HepG2 (cell line): ENCODE measurements around the gene WNT3A. TPM values are rescaled to one million over a fixed set of nuclear protein-coding genes. Genes with fewer than 3 reads are reported as not detected.
"Not testable (repeated sequence)": the region's sequence is repeated elsewhere in the genome, so short reads cannot be mapped to it uniquely, and the experiment has no call there.

Experiments used
- ATAC-seq: fragments of 200-7000 bp; cut with Tn5 transposase; 3 replicates; pipeline ENCODE4 v1.9.1; 2020; ENCODE audit warnings: mild to moderate bottlenecking, moderate library complexity
- BruUV-seq: library from RNA; stranded (reverse); fragments of 400-500 nt; replicated peaks from 2 replicates; lab custom pipeline; 2021; lab: Mats Ljungman, UMichigan
- CTCF ChIA-PET: fragments of 300-600 bp; formaldehyde crosslinking; extraction: SDS; loops from one replicate; lab custom pipeline; 2021; ENCODE audit warnings: low total read pairs, inconsistent platforms, low intra/inter-chr PET ratio; lab: Yijun Ruan, JAX
- POLR2A ChIA-PET: fragments of 350-600 bp; sonication (Branson Sonifier 250); formaldehyde crosslinking; loops from one replicate; lab custom pipeline; 2020; ENCODE audit warnings: antibody characterized with exemption, inconsistent platforms; lab: Yijun Ruan, JAX
- DNase-seq: peaks from one replicate; pipeline ENCODE4 v3.0.0-alpha.2; 2015; ENCODE audit warnings: low spot score
- FAIRE-seq: peaks from 3 replicates; lab custom pipeline; 2011; peaks lifted over from hg19 to GRCh38; lab: Jason Lieb, UNC
- H2AFZ ChIP-seq: one replicate; pipeline ENCODE4 v1.6.1; 2011; ENCODE audit warnings: low read length, inconsistent platforms
- H3K27ac ChIP-seq: fragments of 300-600 bp; 3 replicates; pipeline ENCODE4 v1.8.0; 2011; ENCODE audit warnings: mixed run types, mild to moderate bottlenecking, mixed read lengths, low read length, inconsistent platforms; ENCODE audit not compliant: insufficient read depth; ENCODE audit errors: extremely low read length
- H3K27me3 ChIP-seq, 2 experiments: fragments of 200-600 bp in 1 of 2; 2 replicates in 1 of 2; 3 replicates in 1 of 2; pipeline versions ENCODE4 v1.6.0 to v1.8.0; 2011; ENCODE audit warnings: low read length in 2 of 2, mild to moderate bottlenecking in 2 of 2, moderate library complexity in 2 of 2, inconsistent platforms in 1 of 2; ENCODE audit not compliant: insufficient read depth in 2 of 2, control insufficient read depth in 1 of 2
- H3K36me3 ChIP-seq, 2 experiments: fragments of 200-600 bp in 1 of 2; replicated peaks in 1 of 2; 2 replicates in 1 of 2; 3 replicates in 1 of 2; pipeline versions ENCODE4 v1.5.1 to v1.8.0; 2011; ENCODE audit warnings: low read length in 2 of 2, inconsistent platforms in 1 of 2; ENCODE audit not compliant: insufficient read depth in 2 of 2, control insufficient read depth in 1 of 2
- H3K4me1 ChIP-seq: 2 replicates; pipeline ENCODE4 v1.5.1; 2012; ENCODE audit warnings: low read length, inconsistent platforms; ENCODE audit not compliant: insufficient read depth
- H3K4me2 ChIP-seq: 2 replicates; pipeline ENCODE4 v1.6.0; 2011; ENCODE audit warnings: low read depth, low read length, inconsistent platforms
- H3K4me3 ChIP-seq, 3 experiments: fragments of 200-600 bp in 1 of 3; sonication (generic), shearing (Covaris generic) in 1 of 3; replicated peaks in 1 of 3; 2 replicates each; pipeline ENCODE4 v1.5.1; 2011 to 2016; ENCODE audit warnings: low read length in 3 of 3, inconsistent platforms in 2 of 3, low read depth in 2 of 3, mild to moderate bottlenecking in 2 of 3, control low read depth in 1 of 3, mixed read lengths in 1 of 3; ENCODE audit not compliant: insufficient read depth in 1 of 3
- H3K79me2 ChIP-seq: one replicate; pipeline ENCODE4 v1.6.1; 2011; ENCODE audit warnings: low read length, inconsistent platforms; ENCODE audit not compliant: insufficient read depth
- H3K9ac ChIP-seq: 2 replicates; pipeline ENCODE4 v1.6.0; 2011; ENCODE audit warnings: mild to moderate bottlenecking, low read depth, low read length, inconsistent platforms; ENCODE audit not compliant: insufficient read depth
- H3K9me3 ChIP-seq: 2 replicates; pipeline ENCODE4 v1.5.1; 2012; ENCODE audit warnings: mild to moderate bottlenecking, low read length
- H4K20me1 ChIP-seq: 2 replicates; pipeline ENCODE4 v1.6.0; 2011; ENCODE audit warnings: inconsistent platforms, mild to moderate bottlenecking, low read length, moderate library complexity; ENCODE audit not compliant: insufficient read depth
- POLR2AphosphoS5 ChIP-seq: IDR thresholded peaks from 2 replicates; pipeline ENCODE4 v1.6.1; 2012; ENCODE audit warnings: low read depth, low read length
- RFXAP ChIP-seq: sonication (generic); formaldehyde crosslinking; IDR thresholded peaks from 2 replicates; pipeline ENCODE4 v1.4.0; 2020; ENCODE audit warnings: missing genetic modification reagents, borderline replicate concordance
- ZEB1 ChIP-seq: IDR thresholded peaks from 2 replicates; pipeline ENCODE4 v1.6.1; 2012; ENCODE audit warnings: mild to moderate bottlenecking, low read depth, inconsistent platforms; ENCODE audit not compliant: insufficient replicate concordance
- ZNF124 ChIP-seq: sonication (generic); formaldehyde crosslinking; IDR thresholded peaks from 2 replicates; pipeline ENCODE4 v1.4.0; 2020; ENCODE audit warnings: missing genetic modification reagents
- ZNF251 ChIP-seq: sonication (generic); formaldehyde crosslinking; IDR thresholded peaks from 2 replicates; pipeline ENCODE4 v1.9.0; 2021; ENCODE audit warnings: mild to moderate bottlenecking, missing genetic modification reagents
- WGBS: methylation state at CpG from one replicate; pipeline ENCODE4 v1.1.6; 2017; ENCODE audit warnings: low lambda C conversion rate; 5-methylcytosine and 5-hydroxymethylcytosine counted together
- in situ Hi-C: cut with HindIII; loops from 2 replicates; pipeline ENCODE4 v1.10.0; 2017; ENCODE audit warnings: low pct_unique_long_range_greater_than_20kb; ENCODE audit not compliant: extremely low pct_ligation_motif_present
- intact Hi-C: fragments of 100-400 bp; cut with micrococcal nuclease; formaldehyde crosslinking; loops from one replicate; pipeline ENCODE4 v1.10.0; 2022; ENCODE audit not compliant: unreplicated experiment
- polyA plus RNA-seq, 8 experiments: library from polyadenylated mRNA; depleted of rRNA in 3 of 8; stranded (reverse) in 7 of 8; unstranded in 1 of 8; fragments of >200 nt; fragmentation: Illumina TruSeq in 4 of 8; extraction: Trizol in 4 of 8; gene quantifications; 2 replicates each; pipeline versions ENCODE4 v1.2.1 to v1.2.3, GENCODE V29; 2011 to 2016; ENCODE audit warnings: low read depth in 4 of 8, missing spikeins in 1 of 8, mixed read lengths in 1 of 8; ENCODE audit not compliant: insufficient read depth in 1 of 8
- total RNA-seq, 5 experiments: library from RNA; depleted of rRNA; stranded (reverse); fragments of >200 nt; fragmentation: Illumina TruSeq; extraction: Trizol; gene quantifications; 2 replicates each; pipeline ENCODE4 v1.2.3, GENCODE V29; 2016; ENCODE audit warnings: low read depth in 1 of 5

Gene WNT3A
- total and polyA plus RNA-seq, 2 of the 13 experiments (the other 11 are each of a cell fraction or from before 2014, with no cell fraction given) = not detected

GRCh38 chr1:228019722-228020083, 12.9 kb downstream of the WNT3A start:
- H4K20me1 ChIP-seq, FAIRE-seq, H3K27ac ChIP-seq, BruUV-seq, H3K4me2 ChIP-seq, H3K9me3 ChIP-seq, DNase-seq, intact Hi-C loops, in situ Hi-C loops, H3K79me2 ChIP-seq, H3K4me3 ChIP-seq, H3K9ac ChIP-seq, H3K36me3 ChIP-seq, POLR2A ChIA-PET, ATAC-seq, H3K4me1 ChIP-seq, H2AFZ ChIP-seq, CTCF ChIA-PET: not testable (repeated sequence)
- WGBS = 38% methylated on average over 4 of the region's 5 CpGs
- H3K27me3 ChIP-seq = peaks cover 4 to 35% of the 10 kb centered on the region in 2 experiments; a peak in 3 of 5 replicates

- TF ChIP-seq ZNF124 (CRISPR knock-in tag) (no peak), POLR2AphosphoS5 (no peak), ZNF251 (CRISPR knock-in tag) (no peak), RFXAP (CRISPR knock-in tag) (no peak), ZEB1 (no peak)
- TF ChIP-seq, all 625 proteins: peak for 0
- Histone ChIP-seq H3K79me2 (no peaks in the 10 kb centered on the region), H3K4me1 (no peaks in the 10 kb centered on the region), H3K9me3 (no peaks in the 10 kb centered on the region), H3K9ac (no peak overlapping the region), H2AFZ (no peak overlapping the region), H3K27me3 (peaks cover 4 to 28% of the 10 kb centered on the region in 2 experiments; a peak in 3 of 5 replicates), H3K4me3 (no peak overlapping the region), H3K27ac (no peak overlapping the region), H4K20me1 (no peaks in the 10 kb centered on the region), H3K36me3 (no peaks in the 10 kb centered on the region), H3K4me2 (no peak overlapping the region)
- intact Hi-C loops = no loop called here
- ATAC-seq (no peak), DNase-seq (no peak), FAIRE-seq (no peak)
- BruUV-seq = no TSS peak
- CTCF ChIA-PET = no interaction called here
- POLR2A ChIA-PET = no interaction called here
- in situ Hi-C loops = no loop called here
- WGBS = 28% methylated on average over 13 of the region's 18 CpGs
These were observed 14.0 kb downstream of the WNT3A start for GRCh38 chr1:228020686-228021354.
